Ureter (tissue), 1 donor: ENCODE data around the gene DFFB. TPM values are rescaled to one million over a fixed set of nuclear protein-coding genes. Genes with fewer than 3 reads are reported as not detected.

Experiments
- DNase-seq: peaks from one replicate; pipeline ENCODE4 v3.0.0-alpha.2; 2020; ENCODE audit warnings: low spot score
- total RNA-seq: library from RNA; stranded (reverse); gene quantifications from one replicate; pipeline ENCODE4 v1.2.4, GENCODE V29; 2023
- donor health status: DM: yes; HTN: yes; CAD: no.

The DFFB gene
- total RNA-seq, 1 donor from 2014 or later = 6.1 TPM

DNA sequence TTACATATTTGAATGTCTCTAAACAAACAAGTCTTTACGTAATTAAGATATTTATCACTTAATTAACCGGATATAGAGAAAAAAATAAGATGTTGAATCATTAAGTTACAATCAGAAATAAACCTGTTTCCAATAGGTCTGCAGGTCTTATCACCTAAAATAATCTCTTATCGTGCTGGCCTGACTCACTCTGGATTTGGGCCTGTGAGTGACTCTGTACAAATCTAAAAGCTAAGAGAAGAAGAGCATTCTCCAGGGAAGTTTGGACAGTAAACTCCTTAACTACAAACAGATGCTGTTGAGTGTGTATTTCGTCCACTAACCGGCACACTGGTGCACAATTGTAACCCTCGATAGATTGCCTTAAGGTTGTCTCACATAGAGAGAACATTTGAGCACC, 25.6 kb upstream of the DFFB start:
- no peak for DNase-seq

DNA sequence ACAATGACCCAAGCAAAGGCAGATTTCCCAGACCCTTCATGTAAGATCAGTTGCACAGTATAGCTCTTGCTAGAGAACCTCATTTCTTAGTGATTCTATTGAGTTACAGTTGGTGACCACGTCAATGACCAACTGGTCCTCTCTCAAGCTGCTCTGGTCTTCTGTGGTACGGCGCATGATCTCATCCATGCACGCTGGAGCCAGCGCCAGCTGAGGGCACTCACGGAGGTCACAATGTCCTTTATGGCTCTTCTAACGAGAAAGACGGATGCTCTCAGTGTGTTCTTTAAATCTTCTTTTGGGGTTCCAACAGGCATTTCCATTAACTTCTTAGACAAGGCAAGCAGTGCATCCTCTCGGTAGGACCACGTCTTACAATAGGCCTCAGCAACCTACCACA, 22.6 kb upstream of the DFFB start:
- DNase-seq = no peak

DNA sequence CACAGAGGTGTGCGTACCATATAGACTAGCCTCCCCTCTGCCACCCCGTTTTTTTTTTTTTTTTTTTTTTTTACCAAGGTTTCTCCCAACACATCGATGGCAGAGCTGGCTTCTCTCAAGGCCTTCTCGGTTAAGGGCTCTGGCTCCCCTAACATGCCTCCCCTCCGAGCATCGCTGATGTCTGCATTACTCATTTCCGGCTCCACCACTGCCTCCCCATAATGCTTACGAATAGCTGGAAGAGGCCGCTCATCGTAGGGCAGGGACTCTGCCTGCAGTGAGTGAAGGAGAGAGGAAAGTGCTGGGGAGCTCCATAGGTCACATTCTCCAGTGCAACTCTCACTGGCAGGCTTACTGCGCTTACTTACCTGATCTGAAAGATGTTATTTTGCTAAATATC, 20.9 kb upstream of the DFFB start:
- DNase-seq = no peak

DNA sequence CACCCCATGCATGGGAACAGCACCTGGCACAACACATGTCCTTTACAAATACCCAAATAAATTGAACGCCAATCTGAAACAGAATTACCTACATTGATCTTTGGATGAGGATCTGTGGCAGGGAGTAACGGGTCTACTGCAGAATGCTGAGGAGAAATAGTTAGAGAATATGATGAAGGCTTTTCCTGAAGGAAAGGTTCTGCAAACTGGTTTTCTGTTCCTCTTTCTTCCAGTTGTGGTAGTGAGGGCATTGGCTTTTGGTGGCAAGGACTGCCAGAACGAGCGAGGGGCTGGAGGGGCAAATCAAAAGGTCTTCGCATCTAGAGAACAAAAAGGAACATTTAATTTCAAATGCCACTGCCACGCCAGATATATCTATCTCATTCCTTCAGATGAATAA, 20.1 kb upstream of the DFFB start:
- DNase-seq = no peak

DNA sequence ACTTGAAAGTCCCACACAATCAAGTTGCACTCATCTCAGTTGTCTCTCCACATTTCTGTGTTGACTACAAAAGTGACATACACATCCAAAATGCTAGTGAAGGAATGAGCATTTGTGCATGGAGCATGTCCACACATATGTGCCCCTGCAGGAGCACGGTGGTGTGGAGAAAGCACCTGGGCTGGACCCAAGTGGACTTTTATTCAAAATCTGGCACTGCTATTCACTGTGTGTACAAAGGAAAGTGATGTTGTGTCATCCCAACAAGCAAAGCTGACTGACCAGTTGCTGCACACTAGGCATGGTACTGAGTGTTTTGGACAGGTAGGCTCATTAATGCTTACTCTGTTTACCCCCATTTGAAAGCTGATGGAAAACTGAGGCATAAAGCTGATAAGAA, 19.6 kb upstream of the DFFB start:
- DNase-seq = no peak

DNA sequence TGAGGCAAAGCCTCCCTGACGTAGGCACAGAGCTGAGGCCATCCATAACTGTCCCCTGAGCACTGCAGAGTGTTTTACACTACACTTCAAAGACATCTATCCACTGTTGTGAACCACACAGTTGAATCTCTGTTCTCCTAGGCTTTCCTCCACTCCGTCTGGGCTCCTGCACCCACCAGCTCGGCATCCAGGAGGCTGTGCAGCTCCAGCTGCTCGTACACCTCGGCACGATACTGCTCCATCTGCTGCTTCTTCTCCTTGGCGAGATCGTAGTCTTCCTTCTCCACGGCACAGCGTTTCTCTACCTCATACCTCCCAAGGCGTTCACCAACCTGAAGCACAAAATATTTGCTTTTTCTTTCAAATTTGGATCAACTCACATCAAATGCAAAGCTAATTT, 18.5 kb upstream of the DFFB start:
- DNase-seq = no peak

DNA sequence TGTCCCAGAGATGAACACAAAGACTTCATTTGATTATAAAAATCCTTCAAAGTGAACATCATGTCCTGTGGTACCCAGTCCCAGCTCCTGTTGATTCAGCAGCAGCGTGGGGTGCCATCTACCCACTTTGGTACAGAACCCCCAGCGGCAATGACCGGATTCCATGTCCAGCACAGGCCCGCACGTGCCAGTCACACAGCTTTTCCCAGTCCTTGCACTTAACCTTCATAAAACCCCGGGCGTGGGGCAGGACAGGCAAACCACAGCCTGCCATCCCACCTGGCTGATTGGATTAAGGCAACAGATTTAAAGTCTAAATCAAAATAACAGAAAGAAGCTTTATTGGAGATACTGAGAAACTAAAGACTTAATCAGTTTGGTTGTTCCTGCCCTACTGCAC, 15.8 kb upstream of the DFFB start:
- DNase-seq = no peak

DNA sequence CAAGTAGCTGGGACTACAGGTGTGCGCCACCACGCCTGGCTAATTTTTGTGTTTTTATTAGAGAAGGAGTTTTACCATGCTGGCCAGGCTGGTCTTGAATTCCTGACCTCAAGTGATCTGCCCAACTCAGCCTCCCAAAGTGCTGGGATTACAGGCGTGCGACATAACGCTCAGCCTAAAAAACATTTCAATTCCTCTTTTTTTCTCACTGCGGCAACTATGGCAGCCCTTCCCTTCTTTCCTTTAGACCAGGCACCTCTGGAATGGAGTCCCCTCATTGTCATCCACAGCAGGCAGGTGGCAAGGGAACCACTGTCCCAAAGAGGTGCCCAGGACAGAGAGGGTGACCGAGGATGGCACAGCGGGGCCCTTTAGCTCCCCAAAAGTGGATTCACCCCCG, 14.4 kb upstream of the DFFB start:
- DNase-seq = no peak

DNA sequence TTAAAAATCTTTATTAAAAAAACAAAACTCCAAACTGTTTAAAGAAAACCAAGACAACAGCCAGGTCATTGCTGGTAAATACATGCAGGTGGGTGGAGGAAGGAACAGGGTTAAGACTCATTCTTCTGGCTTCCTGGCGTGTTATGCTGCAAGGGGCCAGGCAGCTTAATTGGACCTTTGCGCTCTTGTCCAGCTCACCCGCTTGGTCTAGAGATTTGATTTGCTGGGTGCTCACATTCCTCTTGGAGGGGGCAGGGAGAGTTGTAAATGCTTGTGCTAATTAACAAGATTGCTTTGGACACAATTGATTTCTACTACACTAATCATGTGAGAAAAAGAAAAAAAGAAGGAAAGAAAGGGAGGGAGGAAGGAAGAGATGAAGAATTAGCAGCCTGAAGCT, 10.7 kb upstream of the DFFB start:
- DNase-seq = no peak

DNA sequence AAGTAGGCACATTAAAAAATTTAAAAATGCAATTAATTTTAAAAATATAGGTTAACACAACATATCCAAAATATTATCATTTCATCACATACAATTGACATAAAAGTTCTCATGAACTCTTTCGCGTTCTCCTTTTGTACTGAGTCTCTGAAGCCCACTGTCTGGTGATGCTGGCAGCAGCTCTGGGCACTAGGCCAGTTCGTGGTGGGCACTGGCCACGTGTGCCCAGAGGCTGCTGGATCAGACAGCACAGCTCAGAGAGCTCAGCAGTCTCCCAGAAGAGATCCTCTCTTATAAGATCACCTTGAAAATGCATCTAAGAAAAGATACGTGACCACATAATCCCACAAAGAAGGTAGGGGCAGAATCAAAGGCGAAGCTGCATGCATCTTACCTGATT, 10.2 kb upstream of the DFFB start:
- no peak for DNase-seq

DNA sequence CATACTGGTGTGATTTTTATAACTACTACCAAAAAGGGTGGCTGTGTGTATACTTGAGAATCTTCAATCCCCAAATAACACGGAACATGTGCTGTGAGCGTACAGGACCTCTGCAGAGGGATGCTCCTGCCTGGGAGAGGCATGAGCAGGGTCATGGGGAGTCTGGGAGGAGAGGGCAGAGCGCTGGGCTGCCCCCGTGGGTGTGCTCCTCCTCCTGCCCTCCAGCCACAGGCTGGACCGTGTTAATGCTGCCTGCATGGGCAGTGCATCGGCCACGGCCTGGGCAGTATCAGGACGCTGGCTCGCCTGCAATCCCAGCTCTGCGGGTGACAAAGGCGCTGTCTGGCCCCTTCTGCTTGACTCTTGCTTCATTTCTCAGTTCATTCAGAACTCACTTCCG, 6.4 kb upstream of the DFFB start:
- DNase-seq = no peak

DNA sequence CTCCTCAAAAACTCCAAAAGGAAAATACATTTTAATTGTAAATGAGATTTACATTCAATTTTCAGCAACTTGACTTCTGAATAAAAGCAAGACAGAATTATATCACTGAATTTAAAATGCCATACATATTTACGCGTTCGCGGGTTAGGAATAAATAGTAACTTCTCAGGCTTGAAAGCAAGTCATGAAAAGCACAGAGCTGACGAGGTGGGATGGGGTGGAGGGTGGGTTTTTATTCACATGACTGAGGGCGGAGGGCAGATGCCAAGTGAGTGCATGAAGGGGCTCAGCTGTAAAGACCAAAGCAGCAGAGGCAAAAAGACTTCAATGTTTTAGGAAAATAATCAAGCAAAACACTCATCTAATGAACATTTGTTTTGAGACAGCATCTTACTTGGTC, 6.0 kb upstream of the DFFB start:
- no peak for DNase-seq

DNA sequence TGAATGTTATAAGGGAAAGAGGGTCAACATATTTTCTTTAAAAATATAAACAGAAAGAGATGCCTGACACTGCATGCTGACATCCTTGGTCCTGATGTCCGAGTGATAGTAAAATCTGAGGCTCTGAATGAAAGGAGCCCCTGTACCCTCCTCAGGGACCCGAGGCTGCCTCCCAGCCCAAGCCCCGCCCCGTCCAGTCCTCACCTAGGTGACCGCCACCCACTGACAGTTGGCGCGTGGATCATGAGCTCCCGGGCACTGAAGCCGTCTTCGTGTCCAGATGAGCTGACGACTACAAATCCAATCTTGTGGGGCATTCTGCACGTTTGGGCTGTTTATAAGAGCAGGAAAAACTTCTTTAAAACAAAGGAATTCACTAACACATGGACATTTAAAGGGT, 5.2 kb upstream of the DFFB start:
- no peak for DNase-seq

DNA sequence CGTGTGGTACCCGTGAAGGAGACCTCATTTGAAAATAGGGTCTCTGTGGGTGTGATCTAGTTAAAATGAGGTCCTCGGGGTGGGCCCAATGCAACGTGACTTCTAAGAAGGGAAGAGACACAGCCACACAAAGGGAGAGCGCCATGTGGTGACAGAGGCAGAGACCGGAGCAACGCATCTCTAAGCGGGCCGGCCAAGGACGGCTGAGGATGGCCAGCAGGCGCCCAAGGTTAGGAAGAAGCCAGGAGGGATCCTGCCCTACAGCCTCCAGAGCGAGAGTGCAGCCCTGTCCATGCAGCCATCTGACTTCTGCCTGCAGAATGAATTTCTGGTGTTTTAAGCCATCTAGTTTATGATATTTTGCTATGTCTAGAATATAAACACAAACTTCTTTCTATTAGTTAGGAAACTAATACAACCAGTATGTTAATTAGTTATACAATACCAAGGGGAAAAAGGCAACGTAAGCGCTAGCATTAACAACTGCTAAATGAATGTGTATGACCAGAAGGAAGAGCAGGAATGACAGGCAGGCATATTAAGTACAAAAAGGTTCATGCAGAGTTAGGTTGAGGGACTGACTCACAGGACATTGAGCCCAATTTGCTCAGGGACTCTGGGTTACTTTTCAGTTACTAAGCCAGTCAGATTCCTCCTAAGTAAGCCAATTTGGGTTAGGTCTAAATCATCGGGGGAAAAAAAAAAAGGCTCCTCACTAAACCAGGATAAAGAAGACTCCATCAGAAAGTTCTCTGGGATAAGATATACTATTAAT, 4.4 kb upstream of the DFFB start:
- no peak for DNase-seq

DNA sequence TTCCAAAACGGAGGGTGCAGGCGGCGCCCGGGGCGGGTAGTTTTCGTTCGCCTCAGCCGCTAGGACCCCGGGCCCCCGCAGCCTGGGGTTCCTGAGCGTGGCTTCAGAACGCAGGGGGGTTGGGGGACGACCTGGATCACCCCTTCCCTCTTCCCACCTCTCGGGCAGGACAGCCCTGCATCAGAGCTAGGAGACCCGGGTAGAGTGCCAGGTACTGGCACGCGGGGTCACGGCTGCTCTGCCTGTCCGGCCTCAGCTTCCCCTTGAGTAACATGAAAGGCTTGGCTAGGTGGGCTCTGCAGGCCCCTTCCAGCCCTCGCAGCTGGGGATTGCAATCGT, 484 bp downstream of the DFFB start:
- no peak for DNase-seq

DNA sequence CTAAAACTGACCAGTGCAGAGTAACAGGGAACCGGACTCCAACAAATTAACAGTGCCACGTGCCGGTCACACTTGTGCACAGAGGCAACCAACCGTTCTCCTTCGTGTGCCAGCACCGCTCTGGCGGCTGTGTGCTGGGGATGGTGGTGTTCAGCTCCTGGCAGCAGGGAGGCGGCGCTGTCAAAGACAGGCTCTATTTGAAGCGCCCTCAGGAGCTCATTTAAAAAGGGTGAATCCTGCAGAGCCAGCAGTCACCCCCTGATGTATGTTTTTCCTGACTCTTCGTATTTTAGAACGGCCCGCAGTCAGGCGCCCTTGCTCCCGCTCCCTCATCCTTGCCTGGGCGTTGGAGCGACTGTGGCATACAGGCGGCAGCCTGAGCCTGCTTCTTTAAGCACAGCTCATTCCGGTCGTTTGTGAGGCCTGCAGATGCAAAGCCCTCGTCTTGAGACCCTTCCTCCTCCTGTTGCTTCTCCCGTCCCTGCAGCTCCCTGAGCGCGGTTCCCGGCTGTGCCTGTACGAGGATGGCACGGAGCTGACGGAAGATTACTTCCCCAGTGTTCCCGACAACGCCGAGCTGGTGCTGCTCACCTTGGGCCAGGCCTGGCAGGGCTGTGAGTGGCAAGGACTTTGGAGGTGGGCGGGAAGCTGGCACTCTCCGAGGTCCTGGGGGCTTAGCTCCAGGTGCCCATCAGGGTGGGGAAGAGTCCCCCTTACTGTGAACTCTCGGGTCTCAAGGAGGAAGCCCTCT, 1.1 kb downstream of the DFFB start:
- DNase-seq = no peak

DNA sequence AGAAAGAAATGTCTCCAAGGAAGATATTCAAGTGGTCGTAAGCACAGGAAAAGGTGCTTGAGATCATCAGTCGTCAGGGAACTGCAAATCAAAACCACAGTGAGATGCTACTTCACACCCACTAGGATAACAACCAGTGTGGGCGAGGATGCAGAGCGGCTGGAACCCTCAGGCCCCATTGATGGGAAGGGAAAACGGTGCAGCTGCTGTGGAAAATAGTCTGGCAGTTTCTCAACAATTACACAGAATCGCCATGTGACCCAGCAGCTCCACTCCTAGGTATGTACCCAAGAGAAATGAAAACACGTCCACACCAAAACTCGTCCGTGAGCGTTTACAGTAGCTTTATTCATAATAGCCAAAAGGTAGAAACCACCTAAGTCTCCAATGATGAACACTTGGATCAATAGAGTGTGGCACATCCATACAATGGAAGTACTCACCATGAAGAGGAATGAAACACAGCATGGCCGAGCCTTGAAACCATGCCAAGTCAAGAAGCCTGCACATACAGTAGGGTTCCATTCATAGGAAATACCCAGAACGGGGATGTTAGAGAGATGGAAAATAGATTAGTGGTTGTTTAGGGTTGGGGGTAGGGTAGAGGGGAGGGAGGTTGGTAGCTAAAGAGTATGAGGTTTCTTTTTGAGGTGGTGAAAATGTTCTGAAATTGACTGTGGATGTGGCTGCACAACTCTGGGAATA, 6.1 kb downstream of the DFFB start:
- DNase-seq = no peak

DNA sequence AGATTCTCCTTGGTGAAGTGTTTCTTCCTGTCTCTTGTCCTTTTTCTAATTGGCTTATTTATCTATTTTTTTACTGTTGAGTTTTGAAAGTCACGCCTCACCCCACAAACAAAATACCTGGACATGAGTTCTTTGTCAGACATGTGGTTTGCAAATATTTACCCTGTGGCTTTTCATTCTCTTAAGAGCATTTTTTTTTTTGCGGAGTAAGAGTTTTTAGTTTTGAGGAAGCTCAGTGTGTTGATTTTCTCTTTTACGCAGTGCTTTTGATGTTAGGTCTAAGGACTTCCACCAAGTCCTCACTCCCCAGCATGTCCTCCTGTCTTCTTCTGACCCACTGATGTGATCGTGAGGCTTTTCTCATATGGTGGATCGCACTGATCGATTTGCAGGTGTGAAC, 7.6 kb downstream of the DFFB start:
- DNase-seq = no peak

DNA sequence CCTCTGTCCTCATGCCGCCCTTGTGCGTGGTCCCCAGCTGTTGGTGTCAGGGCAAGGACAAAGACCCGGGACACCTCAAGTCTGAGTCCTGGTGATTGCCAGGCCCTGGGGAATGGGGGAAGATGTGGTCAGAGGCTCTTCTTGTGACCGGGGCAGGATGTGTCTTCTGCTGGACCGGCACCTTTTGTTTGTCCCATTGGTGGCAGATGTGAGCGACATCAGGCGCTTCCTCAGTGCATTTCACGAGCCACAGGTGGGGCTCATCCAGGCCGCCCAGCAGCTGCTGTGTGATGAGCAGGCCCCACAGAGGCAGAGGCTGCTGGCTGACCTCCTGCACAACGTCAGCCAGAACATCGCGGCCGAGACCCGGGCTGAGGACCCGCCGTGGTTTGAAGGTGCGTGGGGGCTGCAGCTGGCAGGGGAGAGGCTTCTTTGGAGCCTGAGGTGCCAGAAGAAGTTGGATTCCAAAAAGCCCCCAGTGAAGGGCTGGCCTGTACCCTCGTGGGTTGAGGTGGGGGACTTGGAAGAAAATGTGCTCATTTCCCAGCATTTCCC, 8.4 kb downstream of the DFFB start:
- DNase-seq = no peak

DNA sequence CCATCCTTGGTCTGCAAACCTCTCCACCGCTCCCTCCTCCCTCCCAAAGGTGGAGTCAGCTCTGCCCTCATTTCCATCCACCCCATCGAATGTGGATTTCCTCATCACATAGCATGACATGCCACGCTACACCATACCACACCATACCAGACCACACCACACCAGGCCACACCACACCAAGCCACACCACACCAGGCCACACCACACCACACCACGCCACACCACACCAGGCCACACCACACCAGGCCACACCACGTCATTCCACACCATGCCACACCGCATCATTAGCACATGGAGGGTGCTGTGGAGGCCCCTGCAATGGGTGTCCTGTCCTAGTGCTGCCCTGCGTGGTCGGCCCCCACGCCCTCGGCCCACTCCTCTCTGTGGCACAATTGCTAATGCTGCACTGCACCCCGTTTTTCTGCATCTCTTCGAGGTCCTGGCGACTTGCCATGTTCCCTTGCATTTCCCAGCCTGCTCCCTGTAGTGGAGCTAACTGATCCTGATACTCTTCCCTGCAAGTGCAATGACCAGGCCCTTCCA, 11.3 kb downstream of the DFFB start:
- no peak for DNase-seq

DNA sequence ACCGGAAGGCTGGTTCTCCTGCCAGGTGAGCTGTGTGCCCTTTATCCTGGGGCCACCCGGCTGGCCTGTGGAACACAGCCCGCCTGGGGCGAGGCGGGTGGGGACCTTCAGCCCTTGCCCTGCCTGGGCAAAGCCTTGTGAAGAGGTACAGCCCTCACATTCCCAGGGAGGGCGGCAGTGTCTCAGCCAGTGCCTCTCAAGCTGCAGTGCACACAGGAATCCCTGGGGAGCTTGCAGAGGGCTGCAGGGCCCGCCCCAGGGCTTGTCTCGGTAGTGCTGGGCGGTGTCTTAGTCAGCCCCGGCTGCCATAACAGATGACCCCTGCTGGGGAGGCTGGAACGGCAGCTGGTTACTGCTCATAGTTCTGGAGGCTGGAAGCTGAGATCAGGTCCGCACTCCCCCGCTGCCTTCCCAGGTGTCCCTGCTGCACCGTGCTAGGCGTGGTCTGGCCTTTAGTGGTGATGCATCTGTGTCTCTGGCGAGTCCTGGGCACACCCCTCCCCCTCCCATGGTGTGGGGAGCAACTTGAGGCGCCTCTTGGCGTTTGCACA, 12.6 kb downstream of the DFFB start:
- no peak for DNase-seq

DNA sequence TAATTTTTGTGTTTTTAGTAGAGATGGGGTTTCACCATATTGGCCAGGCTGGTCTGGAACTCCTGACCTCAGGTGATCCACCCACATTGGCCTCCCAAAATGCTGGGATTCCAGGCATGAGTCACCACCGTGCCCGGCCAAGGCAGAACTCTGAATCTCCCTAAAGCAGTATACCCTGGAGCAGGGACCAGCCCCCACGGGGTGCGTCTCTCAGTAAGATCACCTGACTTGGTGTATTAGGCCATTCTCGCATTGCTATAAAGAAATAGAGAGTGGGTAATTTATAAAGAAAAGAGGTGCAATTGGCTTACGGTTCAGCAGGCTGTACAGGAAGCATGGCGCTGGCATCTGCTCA, 14.2 kb downstream of the DFFB start:
- DNase-seq = no peak
